A673 (cell line): Measurements from ENCODE around the gene SPACA5B. TPM values are rescaled to one million over a fixed set of nuclear protein-coding genes. Genes with fewer than 3 reads are reported as not detected.

Experiments used
- BruUV-seq: library from RNA; stranded (reverse); fragments of 400-500 nt; replicated peaks from 2 replicates; lab custom pipeline; 2021; lab: Mats Ljungman, UMichigan
- CTCF ChIA-PET: fragments of 300-600 bp; sonication (Branson Sonifier 250); formaldehyde crosslinking; loops from one replicate; lab custom pipeline; 2022; ENCODE audit warnings: antibody characterized with exemption; lab: Charles Lee
- POLR2A ChIA-PET: fragments of 300-600 bp; sonication (Branson Sonifier 250); formaldehyde crosslinking; loops from one replicate; lab custom pipeline; 2022; ENCODE audit warnings: antibody characterized with exemption; ENCODE audit not compliant: low non-redundant PET; lab: Charles Lee
- DNase-seq: peaks from one replicate; pipeline ENCODE4 v3.0.0-alpha.2; 2015; ENCODE audit warnings: low spot score
- H3K27ac ChIP-seq: fragments of 200-600 bp; sonication (generic); 2 replicates; pipeline ENCODE4 v1.5.1; 2016; ENCODE audit warnings: mixed run types, low read depth, mild to moderate bottlenecking, mixed read lengths, antibody characterized with exemption, low read length; ENCODE audit not compliant: poor library complexity, severe bottlenecking
- H3K27me3 ChIP-seq: fragments of 200-600 bp; sonication (generic); replicated peaks from 2 replicates; pipeline ENCODE4 v1.6.1; 2017; ENCODE audit warnings: mixed run types, low read depth, mild to moderate bottlenecking, mixed read lengths, antibody characterized with exemption, low read length; ENCODE audit not compliant: insufficient read depth, poor library complexity
- H3K36me3 ChIP-seq: fragments of 200-600 bp; sonication (generic); 2 replicates; pipeline ENCODE4 v1.6.1; 2016; ENCODE audit warnings: mixed run types, mild to moderate bottlenecking, mixed read lengths, antibody characterized with exemption, low read length; ENCODE audit not compliant: insufficient read depth, poor library complexity, severe bottlenecking
- H3K4me1 ChIP-seq: fragments of 200-600 bp; sonication (generic); 2 replicates; pipeline ENCODE4 v1.6.1; 2017; ENCODE audit warnings: mixed run types, mild to moderate bottlenecking, mixed read lengths, antibody characterized with exemption, low read length; ENCODE audit not compliant: insufficient read depth, poor library complexity, severe bottlenecking
- H3K4me3 ChIP-seq: fragments of 200-600 bp; sonication (generic); 2 replicates; pipeline ENCODE4 v1.5.1; 2016; ENCODE audit warnings: low read depth, mixed run types, mild to moderate bottlenecking, mixed read lengths, low read length; ENCODE audit not compliant: poor library complexity, severe bottlenecking
- H3K9me3 ChIP-seq: fragments of 200-600 bp; sonication (generic); 2 replicates; pipeline ENCODE4 v1.6.1; 2016; ENCODE audit warnings: mixed run types, low read depth, mild to moderate bottlenecking, mixed read lengths, antibody characterized with exemption, low read length; ENCODE audit not compliant: poor library complexity, severe bottlenecking
- CTCF ChIP-seq: fragments of 300-800, 200-600 bp; sonication (generic); conservative IDR thresholded peaks from 2 replicates; pipeline ENCODE4 v1.5.1; 2017; ENCODE audit warnings: low read depth, mild to moderate bottlenecking, antibody characterized with exemption, low read length, moderate library complexity, mixed read lengths
- EZH2 ChIP-seq: fragments of 200-600 bp; sonication (generic); IDR thresholded peaks from 2 replicates; pipeline ENCODE4 v1.6.1; 2017; ENCODE audit warnings: borderline replicate concordance, low read depth, mild to moderate bottlenecking, mixed read lengths, antibody characterized with exemption, low read length; ENCODE audit not compliant: poor library complexity, severe bottlenecking
- intact Hi-C: fragments of 100-400 bp; cut with micrococcal nuclease; formaldehyde crosslinking; loops from one replicate; pipeline ENCODE4 v1.10.0; 2022; ENCODE audit not compliant: unreplicated experiment
- total RNA-seq: library from RNA; stranded (reverse); gene quantifications from 2 replicates; pipeline ENCODE4 v1.2.3, GENCODE V29; 2021

Gene SPACA5B
- total RNA-seq, 1 experiment from 2014 or later: not detected

GRCh38 chrX:48153769-48154168, 23.3 kb downstream of the SPACA5B start:
- ChIA-PET CTCF (no interaction called here), POLR2A (no interaction called here)
- BruUV-seq: no TSS peak

GRCh38 chrX:48154796-48155195, 24.4 kb downstream of the SPACA5B start:
- Histone ChIP-seq H3K4me1 (no peaks in the 10 kb centered on the region), H3K36me3 (no peaks in the 10 kb centered on the region), H3K4me3 (no peak overlapping the region), H3K9me3 (no peaks in the 10 kb centered on the region), H3K27me3 (no peaks in the 10 kb centered on the region), H3K27ac (no peak overlapping the region)
- intact Hi-C loops: no loop called here
- TF ChIP-seq EZH2 (no peak), CTCF (no peak)
- ChIA-PET POLR2A (no interaction called here), CTCF (no interaction called here)
- DNase-seq: no peak
- no TSS peak for BruUV-seq

More at GRCh38 chrX:48153769-48154168, 23.3 kb downstream of the SPACA5B start:
- no peak for DNase-seq
- no peaks in the 10 kb centered on the region for H3K36me3 ChIP-seq
- intact Hi-C loops: no loop called here
- no peaks in the 10 kb centered on the region for H3K4me1 ChIP-seq
- no peak overlapping the region for H3K4me3 ChIP-seq
- H3K9me3 ChIP-seq: no peaks in the 10 kb centered on the region
- no peaks in the 10 kb centered on the region for H3K27me3 ChIP-seq
- TF ChIP-seq CTCF (no peak), EZH2 (no peak)
- H3K27ac ChIP-seq: no peak overlapping the region

GRCh38 chrX:48156014-48156413, 25.6 kb downstream of the SPACA5B start:
- no TSS peak for BruUV-seq

More at GRCh38 chrX:48156014-48156413, 25.6 kb downstream of the SPACA5B start:
- CTCF ChIA-PET: no interaction called here
- TF ChIP-seq CTCF: no peak
- TF ChIP-seq EZH2: no peak
- no peaks in the 10 kb centered on the region for H3K9me3 ChIP-seq
- no peaks in the 10 kb centered on the region for H3K36me3 ChIP-seq
- H3K27me3 ChIP-seq: no peaks in the 10 kb centered on the region
- no peak for DNase-seq
- H3K4me1 ChIP-seq: no peaks in the 10 kb centered on the region
- H3K4me3 ChIP-seq: no peak overlapping the region
- POLR2A ChIA-PET: no interaction called here
- no peak overlapping the region for H3K27ac ChIP-seq
- intact Hi-C loops: no loop called here
